Caco-2 (cell line): Measurements from ENCODE around the gene PDZD7. TPM values are rescaled to one million over a fixed set of nuclear protein-coding genes. Genes with fewer than 3 reads are reported as not detected.
A peak's percentile ranks its signal among the peaks of the same experiment; 100 is the strongest.

ENCODE experiments used
- BruUV-seq: library from RNA; stranded (reverse); fragments of 400-500 nt; replicated peaks from 2 replicates; lab custom pipeline; 2021; lab: Mats Ljungman, UMichigan
- CTCF ChIA-PET: fragments of 300-600 bp; sonication (Branson Sonifier 250); formaldehyde crosslinking; loops from one replicate; lab custom pipeline; 2022; ENCODE audit warnings: antibody characterized with exemption; lab: Charles Lee
- POLR2A ChIA-PET: fragments of 300-600 bp; sonication (Branson Sonifier 250); formaldehyde crosslinking; loops from one replicate; lab custom pipeline; 2022; ENCODE audit warnings: antibody characterized with exemption; lab: Charles Lee
- DNase-seq, 2 experiments: peaks; one replicate each; pipeline versions ENCODE4 v3.0.0 to v3.0.0-alpha.2; 2020 to 2022
- H3K27me3 ChIP-seq: replicated peaks from 2 replicates; pipeline ENCODE4 v1.6.0; 2011; ENCODE audit warnings: low read length; ENCODE audit not compliant: control insufficient read depth, insufficient read depth
- H3K36me3 ChIP-seq: 2 replicates; pipeline ENCODE4 v1.5.1; 2011; ENCODE audit warnings: low read length; ENCODE audit not compliant: control insufficient read depth, insufficient read depth
- H3K4me1 ChIP-seq: fragments of 250-450 bp; sonication (Bioruptor Pico); 2 replicates; pipeline ENCODE4 v1.5.1; 2020; ENCODE audit warnings: mild to moderate bottlenecking
- H3K4me3 ChIP-seq: 2 replicates; pipeline ENCODE4 v1.5.1; 2011; ENCODE audit warnings: low read depth, mild to moderate bottlenecking, control low read depth, low read length
- H3K9me3 ChIP-seq: fragments of 250-450 bp; sonication (Bioruptor Pico); 2 replicates; pipeline ENCODE4 v1.5.1; 2020; ENCODE audit warnings: mild to moderate bottlenecking, moderate library complexity
- H3K27ac Mint-ChIP-seq: one replicate; pipeline ENCODE4 v1.8.0; 2022; ENCODE audit warnings: mixed read lengths; ENCODE audit not compliant: unreplicated experiment
- H3K27me3 Mint-ChIP-seq: one replicate; pipeline ENCODE4 v1.8.0; 2022; ENCODE audit warnings: mixed read lengths; ENCODE audit not compliant: insufficient read depth, unreplicated experiment
- H3K36me3 Mint-ChIP-seq: one replicate; pipeline ENCODE4 v1.8.0; 2022; ENCODE audit warnings: mild to moderate bottlenecking, mixed read lengths; ENCODE audit not compliant: insufficient read depth, unreplicated experiment
- H3K4me1 Mint-ChIP-seq: one replicate; pipeline ENCODE4 v1.8.0; 2022; ENCODE audit warnings: low read depth, mixed read lengths; ENCODE audit not compliant: unreplicated experiment
- H3K4me3 Mint-ChIP-seq: one replicate; pipeline ENCODE4 v1.8.0; 2022; ENCODE audit warnings: mild to moderate bottlenecking, moderate library complexity, mixed read lengths; ENCODE audit not compliant: unreplicated experiment
- H3K9me3 Mint-ChIP-seq: one replicate; pipeline ENCODE4 v1.8.0; 2022; ENCODE audit warnings: mixed read lengths; ENCODE audit not compliant: unreplicated experiment
- intact Hi-C: fragments of 100-400 bp; cut with micrococcal nuclease; formaldehyde crosslinking; loops from one replicate; pipeline ENCODE4 v1.10.0; 2022; ENCODE audit not compliant: unreplicated experiment
- total RNA-seq: library from RNA; stranded (reverse); gene quantifications from 2 replicates; pipeline ENCODE4 v1.2.3, GENCODE V29; 2022
- TF ChIP-seq, protein P1 (sequence below), 2 experiments: fragments of 200-600 bp in 1 of 2; IDR thresholded peaks; 1 replicate in 1 of 2; 2 replicates in 1 of 2; pipeline versions ENCODE4 v1.5.1 to v1.8.0; 2011 to 2022; ENCODE audit warnings: antibody characterized with exemption in 1 of 2, control low read depth in 1 of 2, inconsistent platforms in 1 of 2, low read depth in 1 of 2, low read length in 1 of 2, mild to moderate bottlenecking in 1 of 2, moderate library complexity in 1 of 2; ENCODE audit not compliant: insufficient read depth in 1 of 2, severe bottlenecking in 1 of 2, unreplicated experiment in 1 of 2

PDZD7 gene
- total RNA-seq, 1 experiment from 2014 or later: 1.5 TPM

DNA sequence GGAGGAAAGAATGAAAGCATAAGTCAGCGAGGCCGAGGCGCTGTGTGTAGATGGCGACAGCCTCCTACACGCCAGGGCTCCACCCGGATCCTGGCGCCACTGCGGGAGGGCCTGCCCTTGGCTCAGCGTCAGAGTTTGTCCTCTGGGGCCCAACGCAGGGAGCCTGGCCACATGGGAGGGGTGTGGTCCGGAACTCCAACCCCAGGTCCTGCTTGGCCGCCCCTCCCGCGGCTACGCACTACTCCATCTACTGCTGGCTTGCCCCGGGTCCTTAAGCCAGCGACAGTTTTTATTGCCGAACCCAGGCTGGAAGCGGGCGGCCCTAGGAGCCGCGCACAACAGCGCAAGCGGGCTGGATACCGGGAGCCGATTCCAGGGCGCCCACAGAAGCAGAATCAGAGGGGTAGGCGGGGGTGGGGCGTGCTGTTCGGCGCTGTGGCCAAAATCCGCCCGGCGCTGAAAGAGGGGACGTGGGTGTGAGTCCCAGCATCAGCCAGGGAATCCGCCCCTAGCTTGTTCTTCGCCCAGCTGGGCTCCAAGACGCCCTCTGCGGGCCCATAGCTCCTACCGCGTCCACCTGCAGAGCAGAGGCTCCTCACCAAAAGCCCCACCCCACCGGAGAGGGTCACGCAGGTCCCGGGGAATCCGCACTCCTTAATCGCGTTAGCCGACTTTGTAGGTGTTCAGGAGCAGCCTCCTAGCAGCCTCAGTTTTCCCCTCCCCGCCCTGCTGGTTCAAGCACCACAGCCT lies 35.4 kb upstream of the PDZD7 start:
- Mint-ChIP-seq H3K4me3 (peak overlapping the region; percentile 96), H3K4me1 (peaks cover 22% of the 10 kb centered on the region), H3K36me3 (peaks cover 40% of the 10 kb centered on the region), H3K9me3 (no peaks in the 10 kb centered on the region), H3K27me3 (no peaks in the 10 kb centered on the region), H3K27ac (peak overlapping the region; percentile 98)
- intact Hi-C loops: loop anchor here (1.0 to 5.0 kb wide), 3 partner anchors 25 to 68 kb away; partner anchors contain the start of genes LZTS2, PDZD7 and SFXN3
- Histone ChIP-seq H3K9me3 (no peaks in the 10 kb centered on the region), H3K4me1 (peaks cover 30% of the 10 kb centered on the region), H3K4me3 (peak overlapping the region; percentile 70), H3K36me3 (no peaks in the 10 kb centered on the region; the same call in 1 of the 2 replicates), H3K27me3 (no peaks in the 10 kb centered on the region)
- ChIA-PET CTCF (interaction anchor here (0.7 to 5.0 kb wide), 15 partner anchors 9 to 76 kb away, joined by 3 to 47 read pairs (median 9); partner anchors contain the start of genes PDZD7 and SFXN3), POLR2A (interaction anchor here (0.6 to 1.0 kb wide), 4 partner anchors 9 to 27 kb away, joined by 3 to 25 read pairs (median 6); no protein-coding TSS in a partner anchor)
- no TSS peak for BruUV-seq
- TF ChIP-seq, protein P1, sequence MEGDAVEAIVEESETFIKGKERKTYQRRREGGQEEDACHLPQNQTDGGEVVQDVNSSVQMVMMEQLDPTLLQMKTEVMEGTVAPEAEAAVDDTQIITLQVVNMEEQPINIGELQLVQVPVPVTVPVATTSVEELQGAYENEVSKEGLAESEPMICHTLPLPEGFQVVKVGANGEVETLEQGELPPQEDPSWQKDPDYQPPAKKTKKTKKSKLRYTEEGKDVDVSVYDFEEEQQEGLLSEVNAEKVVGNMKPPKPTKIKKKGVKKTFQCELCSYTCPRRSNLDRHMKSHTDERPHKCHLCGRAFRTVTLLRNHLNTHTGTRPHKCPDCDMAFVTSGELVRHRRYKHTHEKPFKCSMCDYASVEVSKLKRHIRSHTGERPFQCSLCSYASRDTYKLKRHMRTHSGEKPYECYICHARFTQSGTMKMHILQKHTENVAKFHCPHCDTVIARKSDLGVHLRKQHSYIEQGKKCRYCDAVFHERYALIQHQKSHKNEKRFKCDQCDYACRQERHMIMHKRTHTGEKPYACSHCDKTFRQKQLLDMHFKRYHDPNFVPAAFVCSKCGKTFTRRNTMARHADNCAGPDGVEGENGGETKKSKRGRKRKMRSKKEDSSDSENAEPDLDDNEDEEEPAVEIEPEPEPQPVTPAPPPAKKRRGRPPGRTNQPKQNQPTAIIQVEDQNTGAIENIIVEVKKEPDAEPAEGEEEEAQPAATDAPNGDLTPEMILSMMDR (IDR thresholded peaks at IDR 0.05; ENCODE audit: insufficient read depth in 1 of 2, low read depth in 1 of 2, low read length in 1 of 2, severe bottlenecking in 1 of 2, unreplicated experiment in 1 of 2): peak; percentile 60 to 81
- DNase-seq: peak; percentile 94 to 96

DNA sequence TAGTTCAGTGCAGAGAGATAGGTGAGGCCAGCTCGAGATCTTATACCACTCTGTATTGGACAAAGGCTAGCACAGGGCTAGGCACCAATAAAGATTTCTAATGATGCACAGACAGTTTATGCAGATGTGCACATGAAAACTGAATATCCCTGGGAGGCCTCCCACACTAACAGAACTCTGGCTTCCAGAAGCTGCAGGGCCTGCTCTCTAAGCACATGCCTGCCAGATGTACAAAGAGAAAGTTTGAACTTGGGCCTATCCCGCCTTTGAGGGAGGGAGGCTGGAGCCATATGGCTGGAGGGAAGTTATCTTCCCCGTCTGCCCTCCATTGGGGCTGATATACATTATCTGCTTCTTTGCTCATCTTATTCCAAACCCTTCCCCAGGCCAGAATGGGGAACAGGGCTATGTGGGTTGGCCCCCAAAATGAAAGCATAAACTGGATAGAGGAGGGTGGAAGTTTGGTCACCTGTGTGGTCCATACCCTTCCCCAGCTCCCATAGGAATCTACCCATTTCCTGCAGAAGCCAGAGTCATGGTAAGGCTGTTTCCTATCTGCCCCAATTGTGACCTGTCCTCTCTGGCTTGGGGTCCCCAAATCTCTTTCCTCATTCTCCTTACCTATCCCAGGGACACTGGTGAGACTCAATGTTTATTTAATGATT lies 34.7 kb upstream of the PDZD7 start:
- Histone ChIP-seq H3K9me3 (no peaks in the 10 kb centered on the region), H3K4me3 (peak overlapping the region; percentile 70), H3K4me1 (peaks cover 30% of the 10 kb centered on the region), H3K36me3 (no peaks in the 10 kb centered on the region; the same call in 1 of the 2 replicates), H3K27me3 (no peaks in the 10 kb centered on the region)
- peak overlapping the region; percentile 98 for H3K27ac Mint-ChIP-seq
- CTCF ChIA-PET: interaction anchor here (0.6 to 5.0 kb wide), 7 partner anchors 8 to 77 kb away, joined by 3 to 47 read pairs (median 5); no protein-coding TSS in a partner anchor
- intact Hi-C loops: loop anchor here (1.0 to 5.0 kb wide), 3 partner anchors 24 to 67 kb away; partner anchors contain the start of genes LZTS2, PDZD7 and SFXN3
- no peaks in the 10 kb centered on the region for H3K27me3 Mint-ChIP-seq
- POLR2A ChIA-PET: interaction anchor here (1.0 kb wide), 1 partner anchor 22 kb away, joined by 4 read pairs; no protein-coding TSS in a partner anchor
- TF ChIP-seq, protein P1 (IDR thresholded peaks at IDR 0.05; ENCODE audit: insufficient read depth in 1 of 2, low read depth in 1 of 2, low read length in 1 of 2, severe bottlenecking in 1 of 2, unreplicated experiment in 1 of 2): no peak
- peaks cover 47% of the 10 kb centered on the region for H3K36me3 Mint-ChIP-seq
- H3K4me3 Mint-ChIP-seq: peak overlapping the region; percentile 96
- H3K9me3 Mint-ChIP-seq: no peaks in the 10 kb centered on the region
- no peak for DNase-seq
- H3K4me1 Mint-ChIP-seq: peaks cover 22% of the 10 kb centered on the region
- BruUV-seq: TSS peak; percentile 85
